Activated B cell treated with CpG ODN at 0.5 μM for 24 hours (primary cell): Measurements from ENCODE around the gene RPL6. TPM values are rescaled to one million over a fixed set of nuclear protein-coding genes. Genes with fewer than 3 reads are reported as not detected.
"Not testable (repeated sequence)": the region's sequence is repeated elsewhere in the genome, so short reads cannot be mapped to it uniquely, and the experiment has no call there.

Experiments
- ATAC-seq: fragments of 200-7000 bp; cut with Tn5 transposase; one replicate; pipeline ENCODE4 v1.10.0; 2021; ENCODE audit warnings: low read depth, mild to moderate bottlenecking, moderate library complexity
- CTCF ChIA-PET: fragments of 350-600 bp; sonication (Branson Sonifier 250); formaldehyde crosslinking; loops from one replicate; lab custom pipeline; 2021; ENCODE audit warnings: antibody characterized with exemption; lab: Charles Lee
- POLR2A ChIA-PET: fragments of 350-600 bp; sonication (Branson Sonifier 250); formaldehyde crosslinking; loops from one replicate; lab custom pipeline; 2021; ENCODE audit warnings: antibody characterized with exemption; lab: Charles Lee
- DNase-seq: peaks from one replicate; pipeline ENCODE4 v3.0.0; 2022
- H3K27ac Mint-ChIP-seq: one replicate; pipeline ENCODE4 v1.8.0; 2020; ENCODE audit warnings: mixed read lengths
- H3K27me3 Mint-ChIP-seq: one replicate; pipeline ENCODE4 v1.8.0; 2021; ENCODE audit warnings: mixed read lengths
- H3K36me3 Mint-ChIP-seq: one replicate; pipeline ENCODE4 v1.8.0; 2021; ENCODE audit warnings: low read depth, mixed read lengths
- H3K4me1 Mint-ChIP-seq: one replicate; pipeline ENCODE4 v1.8.0; 2021; ENCODE audit warnings: mixed read lengths
- H3K4me3 Mint-ChIP-seq: one replicate; pipeline ENCODE4 v1.8.0; 2020; ENCODE audit warnings: mild to moderate bottlenecking, mixed read lengths
- H3K9me3 Mint-ChIP-seq: one replicate; pipeline ENCODE4 v1.8.0; 2020; ENCODE audit warnings: mixed read lengths
- CTCF ChIP-seq: fragments of 200-600 bp; IDR thresholded peaks from one replicate; pipeline ENCODE4 v1.8.0; 2022; ENCODE audit warnings: antibody characterized with exemption, mild to moderate bottlenecking
- intact Hi-C: fragments of 100-400 bp; cut with micrococcal nuclease; formaldehyde crosslinking; loops from one replicate; pipeline ENCODE4 v1.15.1; 2024
- total RNA-seq: library from RNA; stranded (reverse); gene quantifications from 2 replicates; pipeline ENCODE4 v1.2.3, GENCODE V29; 2022

The RPL6 gene
- total RNA-seq, 1 donor from 2014 or later = 2,197 TPM

GRCh38 chr12:112450725-112451124 is 41.3 kb upstream of the RPL6 start:
- DNase-seq (no peak), ATAC-seq (no peak)
- intact Hi-C loops = no loop called here
- no peak overlapping the region for H3K4me3 Mint-ChIP-seq
- ChIA-PET CTCF (no interaction called here), POLR2A (no interaction called here)
- H3K36me3 Mint-ChIP-seq = peaks cover 70% of the 10 kb centered on the region
- no peak overlapping the region for H3K27ac Mint-ChIP-seq
- H3K27me3 Mint-ChIP-seq = no peaks in the 10 kb centered on the region
- TF ChIP-seq CTCF = no peak
- H3K4me1 Mint-ChIP-seq = no peaks in the 10 kb centered on the region
- no peaks in the 10 kb centered on the region for H3K9me3 Mint-ChIP-seq

GRCh38 chr12:112448165-112448564 is 38.8 kb upstream of the RPL6 start:
- peaks cover 52% of the 10 kb centered on the region for H3K36me3 Mint-ChIP-seq
- H3K27me3 Mint-ChIP-seq, H3K9me3 Mint-ChIP-seq, H3K4me1 Mint-ChIP-seq, H3K4me3 Mint-ChIP-seq, intact Hi-C loops, CTCF ChIA-PET, DNase-seq, POLR2A ChIA-PET, ATAC-seq, H3K27ac Mint-ChIP-seq: not testable (repeated sequence)

- no peak for TF ChIP-seq CTCF
- DNase-seq (no peak), ATAC-seq (no peak)
- Mint-ChIP-seq H3K27ac (no peak overlapping the region), H3K4me1 (no peaks in the 10 kb centered on the region), H3K36me3 (peaks cover 45% of the 10 kb centered on the region), H3K4me3 (no peak overlapping the region), H3K27me3 (no peaks in the 10 kb centered on the region), H3K9me3 (no peaks in the 10 kb centered on the region)
- ChIA-PET CTCF (no interaction called here), POLR2A (interaction anchor here (0.7 kb wide), 1 partner anchor 737 kb away, joined by 3 read pairs; no protein-coding TSS in a partner anchor)
- intact Hi-C loops = no loop called here
These were observed 37.7 kb upstream of the RPL6 start for GRCh38 chr12:112447106-112447505.

GRCh38 chr12:112446008-112446725 is 36.8 kb upstream of the RPL6 start:
- no peak overlapping the region for H3K27ac Mint-ChIP-seq
- POLR2A ChIA-PET = no interaction called here
- H3K4me3 Mint-ChIP-seq = no peak overlapping the region
- H3K36me3 Mint-ChIP-seq = peaks cover 40% of the 10 kb centered on the region
- no peaks in the 10 kb centered on the region for H3K4me1 Mint-ChIP-seq
- H3K27me3 Mint-ChIP-seq = no peaks in the 10 kb centered on the region
- DNase-seq (no peak), ATAC-seq (no peak)
- H3K9me3 Mint-ChIP-seq = no peaks in the 10 kb centered on the region
- no peak for TF ChIP-seq CTCF
- CTCF ChIA-PET = no interaction called here
- intact Hi-C loops = no loop called here

GRCh38 chr12:112443916-112444315 is 34.5 kb upstream of the RPL6 start:
- no peaks in the 10 kb centered on the region for H3K4me1 Mint-ChIP-seq
- ChIA-PET POLR2A (no interaction called here), CTCF (no interaction called here)
- no peak for ATAC-seq
- peaks cover 25% of the 10 kb centered on the region for H3K36me3 Mint-ChIP-seq
- no peaks in the 10 kb centered on the region for H3K27me3 Mint-ChIP-seq
- H3K27ac Mint-ChIP-seq = no peak overlapping the region
- no peak for TF ChIP-seq CTCF
- intact Hi-C loops = no loop called here
- no peaks in the 10 kb centered on the region for H3K9me3 Mint-ChIP-seq
- no peak for DNase-seq
- no peak overlapping the region for H3K4me3 Mint-ChIP-seq

GRCh38 chr12:112440653-112441052 is 31.2 kb upstream of the RPL6 start:
- ATAC-seq, H3K27ac Mint-ChIP-seq, H3K4me3 Mint-ChIP-seq, intact Hi-C loops, H3K36me3 Mint-ChIP-seq, H3K27me3 Mint-ChIP-seq, H3K4me1 Mint-ChIP-seq, CTCF ChIA-PET, DNase-seq, H3K9me3 Mint-ChIP-seq: not testable (repeated sequence)
- POLR2A ChIA-PET = interaction anchor here (0.7 to 1.0 kb wide), 2 partner anchors 8 to 23 kb away, joined by 4 to 12 read pairs; no protein-coding TSS in a partner anchor
